Fibroblast of the aortic adventitia (primary cell): Measurements from ENCODE around the gene DISC1. TPM values are rescaled to one million over a fixed set of nuclear protein-coding genes. Genes with fewer than 3 reads are reported as not detected.
"Not testable (repeated sequence)": the region's sequence is repeated elsewhere in the genome, so short reads cannot be mapped to it uniquely, and the experiment has no call there.

Source experiments
- DNase-seq: peaks from one replicate; pipeline ENCODE4 v3.0.0-alpha.2; 2010; ENCODE audit warnings: low read depth
- H3K4me3 ChIP-seq: 2 replicates; pipeline ENCODE4 v1.5.1; 2011; ENCODE audit warnings: low read depth, mild to moderate bottlenecking, control low read depth, low read length, moderate library complexity
- total RNA-seq: library from RNA; depleted of rRNA; stranded (reverse); fragments of >200 nt; gene quantifications from 2 replicates; pipeline ENCODE4 v1.2.3, GENCODE V29; 2012; ENCODE audit warnings: low replicate concordance
- TF ChIP-seq, protein P1 (sequence below): IDR thresholded peaks from 2 replicates; pipeline ENCODE4 v1.5.1; 2011; ENCODE audit warnings: mild to moderate bottlenecking, low read length, control low read depth, inconsistent platforms; ENCODE audit not compliant: insufficient read depth

The DISC1 gene
- total RNA-seq, 1 donor: 4.7 TPM

- TF ChIP-seq, protein P1, sequence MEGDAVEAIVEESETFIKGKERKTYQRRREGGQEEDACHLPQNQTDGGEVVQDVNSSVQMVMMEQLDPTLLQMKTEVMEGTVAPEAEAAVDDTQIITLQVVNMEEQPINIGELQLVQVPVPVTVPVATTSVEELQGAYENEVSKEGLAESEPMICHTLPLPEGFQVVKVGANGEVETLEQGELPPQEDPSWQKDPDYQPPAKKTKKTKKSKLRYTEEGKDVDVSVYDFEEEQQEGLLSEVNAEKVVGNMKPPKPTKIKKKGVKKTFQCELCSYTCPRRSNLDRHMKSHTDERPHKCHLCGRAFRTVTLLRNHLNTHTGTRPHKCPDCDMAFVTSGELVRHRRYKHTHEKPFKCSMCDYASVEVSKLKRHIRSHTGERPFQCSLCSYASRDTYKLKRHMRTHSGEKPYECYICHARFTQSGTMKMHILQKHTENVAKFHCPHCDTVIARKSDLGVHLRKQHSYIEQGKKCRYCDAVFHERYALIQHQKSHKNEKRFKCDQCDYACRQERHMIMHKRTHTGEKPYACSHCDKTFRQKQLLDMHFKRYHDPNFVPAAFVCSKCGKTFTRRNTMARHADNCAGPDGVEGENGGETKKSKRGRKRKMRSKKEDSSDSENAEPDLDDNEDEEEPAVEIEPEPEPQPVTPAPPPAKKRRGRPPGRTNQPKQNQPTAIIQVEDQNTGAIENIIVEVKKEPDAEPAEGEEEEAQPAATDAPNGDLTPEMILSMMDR: no peak
- peak; percentile 53 for DNase-seq
- no peak overlapping the region for H3K4me3 ChIP-seq
Measured at GRCh38 chr1:231774719-231775335, 148.2 kb downstream of the DISC1 start.

DNA sequence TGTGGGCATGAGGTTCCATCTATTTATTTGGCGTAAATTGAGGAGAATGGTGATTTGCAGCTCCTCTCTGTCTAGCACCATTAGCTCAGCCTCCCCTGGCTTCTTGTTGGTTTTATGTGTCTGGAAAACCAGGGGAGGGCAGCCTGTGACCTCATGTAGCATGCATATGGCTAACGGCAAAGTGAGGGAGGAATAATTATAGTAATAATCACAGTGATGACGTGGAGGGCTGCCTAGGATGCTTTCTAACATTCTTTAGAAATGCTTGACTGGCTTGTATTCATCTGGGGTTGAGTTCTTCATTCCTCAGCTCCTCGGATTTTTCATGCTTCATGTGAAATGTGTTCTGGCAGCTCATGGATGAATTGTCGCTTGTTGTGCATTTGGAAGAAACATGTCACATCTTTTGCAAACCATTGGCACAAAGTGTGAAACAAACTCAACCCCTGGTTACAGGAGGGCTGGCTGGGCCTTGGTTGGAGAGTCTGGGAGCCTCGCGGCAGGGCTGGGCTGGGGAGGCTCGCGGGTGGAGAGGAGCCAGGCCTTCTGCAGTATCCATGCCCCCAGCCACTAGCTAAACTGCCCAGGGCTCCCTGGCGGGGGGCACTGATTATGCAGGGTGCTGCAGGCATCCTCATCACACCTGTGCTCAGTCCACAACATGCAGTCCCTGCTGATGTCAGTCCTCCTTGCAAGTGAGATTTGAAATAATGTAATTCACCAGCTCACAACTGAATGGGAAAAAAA, 149.6 kb downstream of the DISC1 start:
- peak; percentile 77 for DNase-seq
- TF ChIP-seq, protein P1: no peak
- H3K4me3 ChIP-seq: no peak overlapping the region

GRCh38 chr1:231776757-231777062, 150.1 kb downstream of the DISC1 start:
- DNase-seq: no peak
- H3K4me3 ChIP-seq: no peak overlapping the region
- TF ChIP-seq, protein P1: no peak

DNA sequence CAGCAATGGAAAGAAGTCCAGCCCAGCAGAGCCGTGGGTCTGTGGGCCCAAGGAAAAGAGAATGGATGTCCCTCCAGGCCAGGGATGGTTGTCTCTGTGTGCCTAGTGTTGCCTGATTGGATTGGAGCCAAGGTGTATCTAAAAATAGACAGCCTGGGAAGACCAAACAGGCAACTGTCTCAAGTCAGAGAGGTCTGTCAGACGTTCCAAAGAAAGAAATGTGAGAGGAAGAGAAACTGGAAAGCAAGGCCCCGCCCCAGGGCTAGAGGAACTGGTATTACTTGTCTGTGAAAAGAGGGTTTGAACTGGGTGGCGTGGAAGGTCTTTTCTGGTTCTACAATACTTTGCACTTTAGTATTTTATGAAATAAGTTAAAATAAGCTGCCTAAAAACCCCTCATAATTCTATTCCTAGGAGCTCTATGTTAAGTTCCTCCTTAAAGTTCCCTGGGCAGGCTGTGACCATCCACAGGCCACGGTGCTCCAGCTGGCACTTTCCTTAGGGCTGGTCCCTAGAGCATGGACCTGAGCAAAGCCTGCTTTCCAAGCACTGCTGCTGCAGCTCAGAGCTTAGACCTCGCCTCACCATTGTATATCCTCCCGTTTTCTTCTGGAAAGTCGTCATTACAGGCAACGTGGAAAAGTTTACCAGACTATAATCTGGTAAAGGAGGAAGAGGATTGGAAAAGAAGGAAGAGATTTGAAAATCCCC, 151.6 kb downstream of the DISC1 start:
- DNase-seq: peak; percentile 52
- TF ChIP-seq, protein P1: no peak

GRCh38 chr1:231779081-231779480, 152.5 kb downstream of the DISC1 start:
- TF ChIP-seq, protein P1: no peak
- no peak for DNase-seq
- H3K4me3 ChIP-seq: no peak overlapping the region

More for the DNA sequence above, 151.6 kb downstream of the DISC1 start:
- no peak overlapping the region for H3K4me3 ChIP-seq

DNA sequence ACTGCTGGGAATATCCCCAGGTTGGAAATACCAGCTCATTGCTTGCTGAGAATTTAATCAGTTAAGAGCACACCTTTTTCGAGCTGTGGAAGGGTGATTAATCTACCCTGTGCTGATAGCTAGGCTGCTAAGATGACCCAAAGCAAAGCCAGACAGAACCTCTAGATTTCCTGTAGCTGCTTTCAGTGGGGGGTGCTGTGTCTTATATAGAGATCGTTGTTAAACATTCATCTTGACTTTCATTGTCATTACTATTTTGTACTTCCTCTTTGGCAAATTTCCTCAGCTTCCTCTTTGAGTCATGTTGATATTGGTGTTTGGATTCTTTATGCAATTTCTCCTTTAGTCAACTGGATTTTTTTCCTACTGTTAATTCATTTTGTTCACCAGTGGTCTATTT, 155.3 kb downstream of the DISC1 start:
- no peak overlapping the region for H3K4me3 ChIP-seq
- DNase-seq: peak; percentile 33
- TF ChIP-seq, protein P1: no peak

- H3K4me3 ChIP-seq, DNase-seq: not testable (repeated sequence)
Measured at GRCh38 chr1:231785073-231785472, 158.5 kb downstream of the DISC1 start.
